Endodermal cell (in vitro differentiated cells): Measurements from ENCODE around the gene FETUB. TPM values are rescaled to one million over a fixed set of nuclear protein-coding genes. Genes with fewer than 3 reads are reported as not detected.

Experiments used
- DNase-seq: peaks from one replicate; pipeline ENCODE4 v3.0.0-alpha.2; 2017
- H3K27ac ChIP-seq: 2 replicates; pipeline ENCODE4 v1.5.1; 2013; ENCODE audit warnings: mild to moderate bottlenecking, low read depth, low read length, moderate library complexity
- H3K27me3 ChIP-seq: 2 replicates; pipeline ENCODE4 v1.6.1; 2013; ENCODE audit warnings: mild to moderate bottlenecking, low read length, moderate library complexity; ENCODE audit not compliant: insufficient read depth, control insufficient read depth, poor library complexity, severe bottlenecking
- H3K36me3 ChIP-seq: 2 replicates; pipeline ENCODE4 v1.7.0; 2013; ENCODE audit warnings: mild to moderate bottlenecking, low read length, moderate library complexity; ENCODE audit not compliant: control insufficient read depth, insufficient read depth
- H3K4me1 ChIP-seq: one replicate; pipeline ENCODE4 v1.7.0; 2013; ENCODE audit warnings: low read length; ENCODE audit not compliant: control insufficient read depth, insufficient read depth
- H3K4me3 ChIP-seq: 2 replicates; pipeline ENCODE4 v1.5.1; 2013; ENCODE audit warnings: mild to moderate bottlenecking, low read length, moderate library complexity
- H3K9ac ChIP-seq: 2 replicates; pipeline ENCODE4 v1.6.1; 2013; ENCODE audit warnings: mild to moderate bottlenecking, low read length, moderate library complexity; ENCODE audit not compliant: poor library complexity, severe bottlenecking; ENCODE audit errors: extremely low read depth
- H3K9me3 ChIP-seq: 2 replicates; pipeline ENCODE4 v1.6.1; 2013; ENCODE audit warnings: mild to moderate bottlenecking, low read length, moderate library complexity; ENCODE audit not compliant: control insufficient read depth
- H3K27ac Mint-ChIP-seq: 2 replicates; pipeline ENCODE4 v1.8.0; 2020; ENCODE audit warnings: mixed read lengths
- H3K27me3 Mint-ChIP-seq: 2 replicates; pipeline ENCODE4 v1.8.0; 2021; ENCODE audit warnings: mild to moderate bottlenecking, mixed read lengths; ENCODE audit not compliant: insufficient read depth
- H3K36me3 Mint-ChIP-seq: 2 replicates; pipeline ENCODE4 v1.8.0; 2020; ENCODE audit warnings: low read depth, mixed read lengths
- H3K4me1 Mint-ChIP-seq: 2 replicates; pipeline ENCODE4 v1.8.0; 2020; ENCODE audit warnings: mixed read lengths
- H3K4me3 Mint-ChIP-seq: 2 replicates; pipeline ENCODE4 v1.8.0; 2020; ENCODE audit warnings: mild to moderate bottlenecking, moderate library complexity, mixed read lengths
- H3K9me3 Mint-ChIP-seq: 2 replicates; pipeline ENCODE4 v1.8.0; 2020; ENCODE audit warnings: mild to moderate bottlenecking, mixed read lengths
- WGBS, 2 experiments: methylation state at CpG; one replicate each; pipeline versions ENCODE4 v1.1.5 to v1.1.7; 2013; ENCODE audit warnings: missing lambda C conversion rate in 2 of 2, mixed read lengths in 1 of 2; ENCODE audit not compliant: insufficient coverage in 1 of 2, insufficient read length in 1 of 2; 5-methylcytosine and 5-hydroxymethylcytosine counted together
- total RNA-seq, 2 donors: library from RNA; stranded (reverse); fragmentation: NEBNext Ultra II Directional in 1 of 2; extraction: Animal tissue kit (Norgen Biotek cat#: 25700) in 1 of 2; gene quantifications; 2 replicates in 1 of 2; 3 replicates in 1 of 2; pipeline ENCODE4 v1.2.1, GENCODE V29; 2021
- TF ChIP-seq, protein P1 (sequence below): fragments of 200-600 bp; sonication (generic); conservative IDR thresholded peaks from 2 replicates; pipeline ENCODE4 v1.5.0; 2021; ENCODE audit warnings: antibody characterized with exemption, mild to moderate bottlenecking

The FETUB gene
- total RNA-seq, 2 donors from 2014 or later = not detected

DNA sequence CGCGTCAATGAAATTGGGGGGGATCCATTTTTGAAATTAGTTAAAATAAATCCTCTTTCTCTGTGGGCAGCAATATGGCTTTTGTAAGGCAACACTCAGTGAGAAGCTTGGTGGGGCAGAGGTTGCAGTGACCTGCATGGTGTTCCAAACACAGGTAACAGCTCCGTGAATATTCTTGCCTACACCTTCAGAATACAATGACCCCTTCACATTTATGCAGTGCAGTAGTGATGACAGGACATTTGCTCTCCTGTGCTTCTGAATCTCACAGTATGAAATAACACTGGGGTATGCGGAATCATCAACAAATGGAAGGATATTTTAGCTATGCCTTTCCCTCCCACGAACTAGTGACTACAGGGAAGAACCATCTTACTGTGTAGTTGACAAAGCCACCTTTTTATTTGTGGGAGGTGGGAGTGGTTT is 20.4 kb upstream of the FETUB start:
- H3K27me3 Mint-ChIP-seq = peaks cover 42% of the 10 kb centered on the region
- H3K4me3 ChIP-seq = no peak overlapping the region
- H3K27ac Mint-ChIP-seq = no peak overlapping the region
- no peak overlapping the region for H3K4me3 Mint-ChIP-seq
- no peak for DNase-seq
- TF ChIP-seq, protein P1, sequence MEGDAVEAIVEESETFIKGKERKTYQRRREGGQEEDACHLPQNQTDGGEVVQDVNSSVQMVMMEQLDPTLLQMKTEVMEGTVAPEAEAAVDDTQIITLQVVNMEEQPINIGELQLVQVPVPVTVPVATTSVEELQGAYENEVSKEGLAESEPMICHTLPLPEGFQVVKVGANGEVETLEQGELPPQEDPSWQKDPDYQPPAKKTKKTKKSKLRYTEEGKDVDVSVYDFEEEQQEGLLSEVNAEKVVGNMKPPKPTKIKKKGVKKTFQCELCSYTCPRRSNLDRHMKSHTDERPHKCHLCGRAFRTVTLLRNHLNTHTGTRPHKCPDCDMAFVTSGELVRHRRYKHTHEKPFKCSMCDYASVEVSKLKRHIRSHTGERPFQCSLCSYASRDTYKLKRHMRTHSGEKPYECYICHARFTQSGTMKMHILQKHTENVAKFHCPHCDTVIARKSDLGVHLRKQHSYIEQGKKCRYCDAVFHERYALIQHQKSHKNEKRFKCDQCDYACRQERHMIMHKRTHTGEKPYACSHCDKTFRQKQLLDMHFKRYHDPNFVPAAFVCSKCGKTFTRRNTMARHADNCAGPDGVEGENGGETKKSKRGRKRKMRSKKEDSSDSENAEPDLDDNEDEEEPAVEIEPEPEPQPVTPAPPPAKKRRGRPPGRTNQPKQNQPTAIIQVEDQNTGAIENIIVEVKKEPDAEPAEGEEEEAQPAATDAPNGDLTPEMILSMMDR = no peak
- H3K9me3 ChIP-seq = no peaks in the 10 kb centered on the region
- H3K36me3 Mint-ChIP-seq = no peaks in the 10 kb centered on the region
- H3K4me1 Mint-ChIP-seq = peaks cover 8% of the 10 kb centered on the region
- 94 to 100% methylated on average over 5 of the region's 5 CpGs for WGBS, 2 experiments
- H3K27ac ChIP-seq = no peak overlapping the region
- H3K36me3 ChIP-seq = no peaks in the 10 kb centered on the region
- no peaks in the 10 kb centered on the region for H3K9me3 Mint-ChIP-seq
- H3K27me3 ChIP-seq = peaks cover 17% of the 10 kb centered on the region
- H3K9ac ChIP-seq = no peak overlapping the region
- no peaks in the 10 kb centered on the region for H3K4me1 ChIP-seq

DNA sequence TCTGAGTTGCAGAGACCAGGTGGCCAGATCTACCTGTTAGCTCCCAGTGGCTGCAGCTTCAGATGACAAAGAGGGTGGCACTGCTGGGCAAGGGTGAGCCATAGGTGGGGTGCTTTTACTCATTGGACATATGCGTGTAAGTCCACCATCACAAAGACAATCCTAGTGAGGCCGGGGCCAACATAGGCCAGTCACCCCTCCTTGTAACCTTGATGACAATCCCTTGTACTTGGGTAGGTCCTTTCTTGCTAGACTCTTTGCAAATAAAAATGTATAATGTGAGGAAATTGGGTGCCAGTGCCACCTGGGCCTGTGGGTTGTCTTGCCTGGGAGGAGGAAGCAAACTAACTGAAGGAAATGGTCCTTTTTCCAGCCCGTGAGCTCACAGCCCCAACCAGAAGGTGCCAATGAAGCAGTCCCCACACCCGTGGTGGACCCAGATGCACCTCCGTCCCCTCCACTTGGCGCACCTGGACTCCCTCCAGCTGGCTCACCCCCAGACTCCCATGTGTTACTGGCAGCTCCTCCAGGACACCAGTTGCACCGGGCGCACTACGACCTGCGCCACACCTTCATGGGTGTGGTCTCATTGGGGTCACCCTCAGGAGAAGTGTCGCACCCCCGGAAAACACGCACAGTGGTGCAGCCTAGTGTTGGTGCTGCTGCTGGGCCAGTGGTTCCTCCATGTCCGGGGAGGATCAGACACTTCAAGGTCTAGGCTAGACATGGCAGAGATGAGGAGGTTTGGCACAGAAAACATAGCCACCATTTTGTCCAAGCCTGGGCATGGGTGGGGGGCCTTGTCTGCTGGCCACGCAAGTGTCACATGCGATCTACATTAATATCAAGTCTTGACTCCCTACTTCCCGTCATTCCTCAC is 19.7 kb upstream of the FETUB start:
- Mint-ChIP-seq H3K9me3 (no peaks in the 10 kb centered on the region), H3K27me3 (peaks cover 38% of the 10 kb centered on the region), H3K36me3 (no peaks in the 10 kb centered on the region), H3K4me1 (peaks cover 6% of the 10 kb centered on the region), H3K27ac (no peak overlapping the region), H3K4me3 (no peak overlapping the region)
- WGBS, 2 experiments = 94 to 96% methylated on average over 11 to 17 of the region's 17 CpGs
- no peaks in the 10 kb centered on the region for H3K9me3 ChIP-seq
- H3K4me3 ChIP-seq = no peak overlapping the region
- no peaks in the 10 kb centered on the region for H3K36me3 ChIP-seq
- TF ChIP-seq, protein P1 = no peak
- H3K27me3 ChIP-seq = peaks cover 17% of the 10 kb centered on the region
- no peak overlapping the region for H3K9ac ChIP-seq
- no peaks in the 10 kb centered on the region for H3K4me1 ChIP-seq
- DNase-seq = no peak
- H3K27ac ChIP-seq = no peak overlapping the region

DNA sequence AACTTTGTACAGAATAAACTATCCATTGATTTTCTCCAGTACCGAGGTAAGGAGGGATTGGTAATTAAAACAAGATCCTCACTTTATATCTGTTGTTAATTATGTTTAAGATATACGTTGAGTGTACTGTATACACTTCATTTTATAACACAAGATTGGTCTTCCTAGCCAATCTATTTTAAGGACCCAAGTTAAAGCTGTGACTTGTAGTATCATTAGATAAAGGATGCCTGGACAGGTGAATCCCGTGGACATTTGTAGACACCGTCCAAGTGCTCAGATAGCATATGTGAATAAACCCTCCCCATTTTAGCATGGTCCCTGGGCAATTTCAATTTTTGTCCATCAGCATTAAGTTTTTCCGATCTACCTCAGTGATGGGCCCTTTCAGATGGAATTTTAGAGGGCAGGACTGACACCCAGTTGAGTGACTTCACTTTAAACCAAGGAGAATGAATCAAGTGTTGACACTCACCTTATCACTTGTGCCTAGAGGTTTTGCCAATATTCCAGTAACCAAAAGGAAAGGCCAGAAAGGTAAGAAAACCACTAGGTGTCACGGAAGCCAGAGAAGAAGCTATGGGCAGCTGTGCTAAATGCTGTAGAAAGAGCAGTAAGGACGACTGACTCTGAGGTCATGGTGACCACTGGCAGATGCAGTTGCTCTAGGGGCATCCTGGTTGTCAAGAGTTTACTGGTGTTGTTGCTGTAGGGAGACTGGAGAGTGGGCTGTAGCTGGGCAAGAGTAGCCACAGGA is 18.1 kb upstream of the FETUB start:
- Mint-ChIP-seq H3K27ac (no peak overlapping the region), H3K36me3 (no peaks in the 10 kb centered on the region), H3K4me3 (no peak overlapping the region), H3K4me1 (peaks cover 4% of the 10 kb centered on the region), H3K27me3 (peaks cover 27% of the 10 kb centered on the region), H3K9me3 (no peaks in the 10 kb centered on the region)
- Histone ChIP-seq H3K36me3 (no peaks in the 10 kb centered on the region), H3K27ac (no peak overlapping the region), H3K9me3 (no peaks in the 10 kb centered on the region), H3K27me3 (peaks cover 17% of the 10 kb centered on the region), H3K4me3 (no peak overlapping the region), H3K4me1 (no peaks in the 10 kb centered on the region), H3K9ac (no peak overlapping the region)
- WGBS, 2 experiments = 83 to 84% methylated on average over 5 of the region's 7 CpGs
- TF ChIP-seq, protein P1 = no peak
- DNase-seq = no peak
